HG03025 (cell line): ENCODE results near the gene SLC9C2.
"Not testable (repeated sequence)": the region's sequence is repeated elsewhere in the genome, so short reads cannot be mapped to it uniquely, and the experiment has no call there.

Experiments
- ATAC-seq: cut with Tn5 transposase; IDR thresholded peaks from one replicate; pipeline ENCODE4 v1.9.1; 2021; ENCODE audit warnings: mild to moderate bottlenecking, moderate library complexity; ENCODE audit not compliant: unreplicated experiment, low FRiP score

Gene SLC9C2

GRCh38 chr1:173469656-173470055 is 133.2 kb downstream of the SLC9C2 start:
- ATAC-seq: no peak

GRCh38 chr1:173467426-173467825 is 135.4 kb downstream of the SLC9C2 start:
- no peak for ATAC-seq

GRCh38 chr1:173464185-173464584 is 138.7 kb downstream of the SLC9C2 start:
- not testable (repeated sequence) for ATAC-seq

GRCh38 chr1:173462666-173463065 is 140.2 kb downstream of the SLC9C2 start:
- not testable (repeated sequence) for ATAC-seq

- ATAC-seq: no peak
Measured at GRCh38 chr1:173459885-173460284, 143.0 kb downstream of the SLC9C2 start.

- ATAC-seq: no peak
Measured at GRCh38 chr1:173454966-173455524, 147.8 kb downstream of the SLC9C2 start.

- no peak for ATAC-seq
Measured at GRCh38 chr1:173453982-173454381, 148.9 kb downstream of the SLC9C2 start.

GRCh38 chr1:173451981-173452380 is 150.9 kb downstream of the SLC9C2 start:
- ATAC-seq: no peak
